Neuronal stem cell (in vitro differentiated cells): ENCODE results near the gene SH3PXD2A.

Source experiments
- DNase-seq: peaks from one replicate; pipeline ENCODE4 v3.0.0-alpha.2; 2013; ENCODE audit warnings: low spot score
- H2AFZ ChIP-seq: one replicate; pipeline ENCODE4 v1.6.1; 2013; ENCODE audit warnings: mild to moderate bottlenecking, low read length, inconsistent platforms
- H2AK5ac ChIP-seq: 2 replicates; pipeline ENCODE4 v1.6.1; 2013; ENCODE audit warnings: low read depth, mild to moderate bottlenecking, inconsistent platforms, low read length, moderate library complexity, mixed read lengths
- H2BK120ac ChIP-seq: 2 replicates; pipeline ENCODE4 v1.6.1; 2013; ENCODE audit warnings: low read depth, mild to moderate bottlenecking, inconsistent platforms, low read length, moderate library complexity, mixed read lengths
- H2BK12ac ChIP-seq: one replicate; pipeline ENCODE4 v1.6.1; 2013; ENCODE audit warnings: low read length, inconsistent platforms
- H2BK15ac ChIP-seq: 2 replicates; pipeline ENCODE4 v1.6.1; 2013; ENCODE audit warnings: mild to moderate bottlenecking, low read length, inconsistent platforms, mixed read lengths
- H2BK5ac ChIP-seq: one replicate; pipeline ENCODE4 v1.6.1; 2013; ENCODE audit warnings: inconsistent platforms, mild to moderate bottlenecking, low read length, moderate library complexity
- H3K14ac ChIP-seq: one replicate; pipeline ENCODE4 v1.6.1; 2013; ENCODE audit warnings: low read length, inconsistent platforms
- H3K18ac ChIP-seq: 2 replicates; pipeline ENCODE4 v1.6.1; 2013; ENCODE audit warnings: low read length, inconsistent platforms
- H3K23ac ChIP-seq: 2 replicates; pipeline ENCODE4 v1.6.1; 2013; ENCODE audit warnings: low read depth, mild to moderate bottlenecking, mixed read lengths, low read length, inconsistent platforms; ENCODE audit not compliant: poor library complexity
- H3K27ac ChIP-seq: replicated peaks from 3 replicates; pipeline ENCODE4 v1.5.1; 2013; ENCODE audit warnings: low read length, inconsistent platforms
- H3K27me3 ChIP-seq, 3 experiments: 2 replicates each; pipeline ENCODE4 v1.6.1; 2013; ENCODE audit warnings: low read length in 3 of 3, mild to moderate bottlenecking in 2 of 3, inconsistent platforms in 1 of 3, low read depth in 1 of 3, mixed read lengths in 1 of 3, moderate library complexity in 1 of 3; ENCODE audit not compliant: control insufficient read depth in 3 of 3, insufficient read depth in 3 of 3
- H3K36me3 ChIP-seq, 2 donors: replicated peaks in 1 of 2; 2 replicates each; pipeline ENCODE4 v1.6.1; 2013; ENCODE audit warnings: low read length in 2 of 2; ENCODE audit not compliant: control insufficient read depth in 2 of 2, insufficient read depth in 2 of 2
- H3K4ac ChIP-seq: 2 replicates; pipeline ENCODE4 v1.6.1; 2013; ENCODE audit warnings: inconsistent platforms, mild to moderate bottlenecking, low read length, moderate library complexity
- H3K4me1 ChIP-seq, 2 donors: 1 replicate in 1 of 2; 2 replicates in 1 of 2; pipeline ENCODE4 v1.6.1; 2013; ENCODE audit warnings: low read length in 2 of 2, low read depth in 1 of 2; ENCODE audit not compliant: control insufficient read depth in 2 of 2, insufficient read depth in 1 of 2
- H3K4me2 ChIP-seq: one replicate; pipeline ENCODE4 v1.6.1; 2013; ENCODE audit warnings: mild to moderate bottlenecking, low read length, inconsistent platforms; ENCODE audit not compliant: insufficient read depth, poor library complexity, severe bottlenecking
- H3K4me3 ChIP-seq, 2 donors: 2 replicates each; pipeline ENCODE4 v1.5.1; 2013; ENCODE audit warnings: low read length in 2 of 2, mild to moderate bottlenecking in 2 of 2, inconsistent platforms in 1 of 2, moderate library complexity in 1 of 2
- H3K79me1 ChIP-seq: one replicate; pipeline ENCODE4 v1.6.1; 2013; ENCODE audit warnings: low read depth, mild to moderate bottlenecking, inconsistent platforms, low read length, moderate library complexity
- H3K9ac ChIP-seq: one replicate; pipeline ENCODE4 v1.6.1; 2013; ENCODE audit warnings: mild to moderate bottlenecking, low read depth, low read length, inconsistent platforms; ENCODE audit not compliant: poor library complexity
- H3K9me3 ChIP-seq, 2 donors: replicated peaks in 1 of 2; 2 replicates each; pipeline versions ENCODE3 to v1.6.1; 2013; ENCODE audit warnings: low read length in 2 of 2, mild to moderate bottlenecking in 2 of 2, inconsistent platforms in 1 of 2, low read depth in 1 of 2, mixed read lengths in 1 of 2, moderate library complexity in 1 of 2; ENCODE audit not compliant: control insufficient read depth in 2 of 2, insufficient read depth in 1 of 2
- H4K8ac ChIP-seq: one replicate; pipeline ENCODE4 v1.6.1; 2013; ENCODE audit warnings: low read depth, mild to moderate bottlenecking, inconsistent platforms, low read length, moderate library complexity
- H4K91ac ChIP-seq: one replicate; pipeline ENCODE4 v1.6.1; 2013; ENCODE audit warnings: low read length, low read depth, mild to moderate bottlenecking, inconsistent platforms; ENCODE audit not compliant: poor library complexity
- WGBS, 2 donors: extraction: QIAGEN DNeasy Blood & Tissue Kit; methylation state at CpG; one replicate each; pipeline ENCODE4 v1.1.7; 2013; ENCODE audit warnings: missing lambda C conversion rate in 2 of 2, mixed read lengths in 1 of 2; ENCODE audit not compliant: insufficient read length in 2 of 2, insufficient replicate concordance in 1 of 2; ENCODE audit errors: extremely low coverage in 2 of 2; 5-methylcytosine and 5-hydroxymethylcytosine counted together

Gene SH3PXD2A

DNA sequence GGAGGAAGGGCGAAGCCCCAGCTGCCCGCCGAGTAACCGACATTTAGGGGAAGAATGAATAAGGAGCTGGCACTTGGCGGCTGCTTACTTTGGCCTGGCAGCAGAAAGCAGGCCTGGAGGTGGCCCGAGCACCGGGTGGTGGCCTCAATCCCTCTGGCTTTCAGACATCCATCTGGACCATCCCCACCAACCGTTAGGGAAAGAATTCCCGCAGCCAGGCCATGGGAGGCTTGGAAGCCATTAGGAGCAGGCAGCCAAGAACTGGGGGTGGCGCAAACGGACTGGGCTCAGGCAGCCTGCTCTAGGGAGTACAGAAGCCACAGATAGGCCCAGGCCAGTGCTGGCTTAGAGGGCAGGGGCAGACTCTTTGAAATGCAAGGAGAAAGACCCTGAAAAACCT is 229.2 kb downstream of the SH3PXD2A start:
- no peak overlapping the region for H3K4me3 ChIP-seq
- no peaks in the 10 kb centered on the region for H3K79me1 ChIP-seq
- no peak overlapping the region for H4K91ac ChIP-seq
- peak overlapping the region; percentile 48 for H2AK5ac ChIP-seq
- peaks cover 11 to 14% of the 10 kb centered on the region in 2 donors for H3K36me3 ChIP-seq
- no peak overlapping the region for H3K9ac ChIP-seq
- no peak overlapping the region for H3K27ac ChIP-seq
- no peak overlapping the region for H4K8ac ChIP-seq
- no peak overlapping the region for H2BK12ac ChIP-seq
- H2BK15ac ChIP-seq = no peak overlapping the region
- H3K27me3 ChIP-seq = no peaks in the 10 kb centered on the region
- H3K4me2 ChIP-seq = no peak overlapping the region
- no peak overlapping the region for H3K14ac ChIP-seq
- H3K9me3 ChIP-seq = no peaks in the 10 kb centered on the region
- WGBS, 2 donors = no CpG with 5 or more reads among the region's 11 CpGs
- H3K18ac ChIP-seq = no peak overlapping the region
- no peak overlapping the region for H3K23ac ChIP-seq
- no peak overlapping the region for H2AFZ ChIP-seq
- peaks cover 0 to 4% of the 10 kb centered on the region in 2 donors for H3K4me1 ChIP-seq
- no peak overlapping the region for H2BK5ac ChIP-seq
- DNase-seq = no peak
- H3K4ac ChIP-seq = no peak overlapping the region
- H2BK120ac ChIP-seq = no peak overlapping the region

GRCh38 chr10:103622935-103623574 is 232.3 kb downstream of the SH3PXD2A start:
- Histone ChIP-seq H2BK5ac (peak overlapping the region; percentile 68), H2BK12ac (no peak overlapping the region), H3K9me3 (peaks cover 0 to 2% of the 10 kb centered on the region in 2 donors), H4K8ac (no peak overlapping the region), H3K79me1 (no peaks in the 10 kb centered on the region), H3K4ac (no peak overlapping the region), H4K91ac (no peak overlapping the region), H2BK120ac (peak overlapping the region; percentile 4), H2BK15ac (no peak overlapping the region), H3K4me2 (no peak overlapping the region), H2AFZ (no peak overlapping the region), H3K23ac (no peak overlapping the region), H3K9ac (no peak overlapping the region), H3K4me1 (peaks cover 0 to 4% of the 10 kb centered on the region in 2 donors), H3K36me3 (peaks cover 16 to 21% of the 10 kb centered on the region in 2 donors), H3K14ac (no peak overlapping the region), H2AK5ac (no peak overlapping the region), H3K4me3 (no peak overlapping the region), H3K27ac (no peak overlapping the region), H3K18ac (peak overlapping the region; percentile 16), H3K27me3 (no peaks in the 10 kb centered on the region)
- WGBS, 2 donors = no CpG with 5 or more reads among the region's 11 CpGs
- DNase-seq = no peak

DNA sequence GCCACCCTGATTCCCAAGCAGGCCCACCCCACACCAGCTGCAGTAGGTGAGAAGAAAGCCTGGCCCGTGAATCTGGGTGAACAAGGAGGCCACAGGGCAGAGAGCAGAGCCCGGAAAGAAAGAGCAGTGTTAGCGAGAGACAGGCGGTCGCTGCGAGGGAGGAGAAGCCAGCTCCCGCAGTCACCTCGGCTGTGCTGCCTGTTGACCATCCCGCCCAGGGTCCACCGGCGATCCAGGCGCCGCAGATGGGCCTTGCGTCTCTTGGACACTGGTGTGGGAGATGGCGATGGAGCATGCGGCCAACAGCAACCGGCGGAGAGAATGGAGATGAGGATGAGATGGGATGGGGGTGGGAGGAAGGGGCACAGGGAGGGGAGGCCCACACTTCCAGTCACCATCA is 233.1 kb downstream of the SH3PXD2A start:
- Histone ChIP-seq H3K4me2 (no peak overlapping the region), H3K4ac (no peak overlapping the region), H3K79me1 (no peaks in the 10 kb centered on the region), H4K91ac (no peak overlapping the region), H4K8ac (no peak overlapping the region), H3K27me3 (no peaks in the 10 kb centered on the region), H2BK5ac (peak overlapping the region; percentile 68), H3K23ac (no peak overlapping the region), H3K18ac (no peak overlapping the region), H2BK12ac (no peak overlapping the region), H3K4me3 (no peak overlapping the region), H2AK5ac (no peak overlapping the region), H2AFZ (no peak overlapping the region), H2BK120ac (no peak overlapping the region), H3K27ac (no peak overlapping the region), H3K14ac (no peak overlapping the region), H3K9ac (no peak overlapping the region), H3K9me3 (peaks cover 0 to 2% of the 10 kb centered on the region in 2 donors), H3K36me3 (peaks cover 14 to 24% of the 10 kb centered on the region in 2 donors), H3K4me1 (peaks cover 0 to 4% of the 10 kb centered on the region in 2 donors), H2BK15ac (no peak overlapping the region)
- DNase-seq = no peak
- no CpG with 5 or more reads among the region's 18 CpGs for WGBS, 2 donors

DNA sequence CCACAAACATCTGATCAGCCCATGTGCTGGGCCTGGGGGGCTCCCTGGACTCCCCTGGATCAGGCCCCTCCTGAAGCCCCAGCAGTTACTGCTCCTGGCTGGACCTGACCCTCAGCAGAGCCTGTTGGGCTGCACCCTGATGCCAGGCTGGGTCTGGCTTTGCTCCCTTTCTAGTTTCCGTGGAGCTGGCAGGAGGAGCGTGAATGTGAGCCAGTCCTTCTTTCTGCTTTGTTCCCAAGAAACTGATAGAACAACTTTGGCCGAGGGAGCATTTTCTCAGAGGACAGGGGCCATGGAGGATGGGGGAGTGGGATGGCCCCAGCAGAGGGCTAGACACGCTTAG is 233.6 kb downstream of the SH3PXD2A start:
- Histone ChIP-seq H4K8ac (no peak overlapping the region), H3K4me1 (peaks cover 0 to 5% of the 10 kb centered on the region in 2 donors), H3K4me2 (no peak overlapping the region), H2BK15ac (no peak overlapping the region), H2BK5ac (peak overlapping the region; percentile 68), H2AK5ac (no peak overlapping the region), H3K9me3 (peaks cover 0 to 2% of the 10 kb centered on the region in 2 donors), H3K27ac (no peak overlapping the region), H4K91ac (no peak overlapping the region), H3K4ac (no peak overlapping the region), H3K14ac (no peak overlapping the region), H2AFZ (no peak overlapping the region), H2BK120ac (no peak overlapping the region), H3K27me3 (no peaks in the 10 kb centered on the region), H2BK12ac (no peak overlapping the region), H3K4me3 (no peak overlapping the region), H3K18ac (peak overlapping the region; percentile 4), H3K9ac (no peak overlapping the region), H3K23ac (no peak overlapping the region), H3K79me1 (no peaks in the 10 kb centered on the region), H3K36me3 (peaks cover 12 to 27% of the 10 kb centered on the region in 2 donors)
- WGBS, 2 donors = no CpG with 5 or more reads among the region's 4 CpGs
- no peak for DNase-seq
